Breast epithelium (tissue), 4 donors: ENCODE data around the gene PMEPA1. TPM values are rescaled to one million over a fixed set of nuclear protein-coding genes. Genes with fewer than 3 reads are reported as not detected.
A peak's percentile ranks its signal among the peaks of the same experiment; 100 is the strongest.

Source experiments
- DNase-seq, 2 donors: peaks; one replicate each; pipeline ENCODE4 v3.0.0-alpha.2; 2019; ENCODE audit warnings: low spot score in 2 of 2
- H3K27ac ChIP-seq, 2 donors: fragments of 200-600 bp; sonication (generic) in 1 of 2; one replicate each; pipeline ENCODE4 v1.5.1; 2016 to 2019; ENCODE audit warnings: mild to moderate bottlenecking in 1 of 2
- H3K27me3 ChIP-seq, 2 donors: fragments of 200-600 bp; sonication (generic) in 1 of 2; one replicate each; pipeline versions ENCODE4 v1.5.1 to v1.6.0; 2017 to 2019; ENCODE audit warnings: control low read depth in 1 of 2, mild to moderate bottlenecking in 1 of 2
- H3K36me3 ChIP-seq: fragments of 200-600 bp; one replicate; pipeline ENCODE4 v1.5.1; 2019
- H3K4me1 ChIP-seq, 2 donors: fragments of 200-600 bp; sonication (generic); one replicate each; pipeline ENCODE4 v1.5.1; 2016 to 2019; ENCODE audit warnings: control low read depth in 1 of 2
- H3K4me3 ChIP-seq, 3 donors: fragments of 200-600 bp; sonication (generic); 1 replicate in 2 of 3; 2 replicates in 1 of 3; pipeline ENCODE4 v1.5.1; 2016 to 2019; ENCODE audit warnings: mild to moderate bottlenecking in 3 of 3, moderate library complexity in 2 of 3
- H3K9me3 ChIP-seq, 2 donors: fragments of 200-600 bp; sonication (generic) in 1 of 2; one replicate each; pipeline ENCODE4 v1.5.1; 2016 to 2019; ENCODE audit warnings: control low read depth in 1 of 2
- CTCF ChIP-seq, 3 donors: fragments of 450-650 bp; IDR thresholded peaks; one replicate each; pipeline ENCODE4 v1.5.1; 2016 to 2017; ENCODE audit warnings: antibody characterized with exemption in 3 of 3, mild to moderate bottlenecking in 3 of 3, moderate library complexity in 3 of 3
- POLR2A ChIP-seq: fragments of 450-650 bp; IDR thresholded peaks from one replicate; pipeline ENCODE4 v1.6.1; 2016; ENCODE audit warnings: antibody characterized with exemption, mild to moderate bottlenecking, moderate library complexity
- POLR2AphosphoS5 ChIP-seq, 3 donors: sonication (generic); formaldehyde crosslinking; IDR thresholded peaks; one replicate each; pipeline ENCODE4 v1.6.1; 2017; ENCODE audit warnings: antibody characterized with exemption in 3 of 3
- intact Hi-C: fragments of 100-400 bp; cut with DNase I; formaldehyde crosslinking; loops from one replicate; pipeline ENCODE4 v1.15.1; 2023; ENCODE audit warnings: low total_unique reads
- total RNA-seq, 3 donors: library from RNA; depleted of rRNA; stranded (reverse); fragments of >200 nt; gene quantifications; one replicate each; pipeline ENCODE4 v1.1.0, GENCODE V29; 2016

Gene PMEPA1
- total RNA-seq, 3 donors from 2014 or later = 9.2 to 13.2 (median 13.1) TPM

- Histone ChIP-seq H3K36me3 (no peaks in the 10 kb centered on the region), H3K9me3 (no peaks in the 10 kb centered on the region), H3K27me3 (no peaks in the 10 kb centered on the region), H3K4me3 (no peak overlapping the region), H3K4me1 (no peaks in the 10 kb centered on the region), H3K27ac (no peak overlapping the region)
- intact Hi-C loops = no loop called here
- DNase-seq = no peak
- TF ChIP-seq POLR2A = no peak
- no peak for TF ChIP-seq CTCF (IDR thresholded peaks at IDR 0.05)
- no peak for TF ChIP-seq POLR2AphosphoS5 (IDR thresholded peaks at IDR 0.05)
Measured at GRCh38 chr20:57617079-57617795, 92.6 kb downstream of the PMEPA1 start.

- Histone ChIP-seq H3K4me1 (no peaks in the 10 kb centered on the region), H3K4me3 (no peak overlapping the region), H3K27ac (no peak overlapping the region), H3K9me3 (no peaks in the 10 kb centered on the region), H3K36me3 (no peaks in the 10 kb centered on the region), H3K27me3 (no peaks in the 10 kb centered on the region)
- DNase-seq = no peak
- intact Hi-C loops = no loop called here
- TF ChIP-seq POLR2A (no peak), POLR2AphosphoS5 (IDR thresholded peaks at IDR 0.05) (no peak), CTCF (IDR thresholded peaks at IDR 0.05) (no peak)
Measured at GRCh38 chr20:57616143-57616951, 93.5 kb downstream of the PMEPA1 start.

DNA sequence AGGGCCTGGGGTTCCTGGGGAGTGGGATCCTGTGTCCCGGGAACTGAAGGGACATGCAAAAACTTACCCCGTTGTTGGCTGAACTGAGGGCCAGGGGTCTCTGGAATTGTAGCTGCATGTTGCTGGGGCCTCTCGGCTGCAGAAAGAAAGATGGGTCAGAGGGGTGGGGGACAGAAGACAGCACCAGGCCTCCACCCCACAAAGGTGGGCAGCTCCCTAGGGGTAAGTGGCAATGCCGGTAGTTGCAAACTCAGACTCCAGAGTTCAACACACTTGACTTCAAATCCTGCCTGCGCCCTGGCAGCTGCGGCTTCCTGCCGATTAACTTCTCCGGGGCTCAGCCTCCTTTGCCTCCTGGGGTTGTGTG is 94.4 kb downstream of the PMEPA1 start:
- no peaks in the 10 kb centered on the region for H3K4me1 ChIP-seq
- no peaks in the 10 kb centered on the region for H3K9me3 ChIP-seq
- intact Hi-C loops = no loop called here
- no peak for DNase-seq
- no peaks in the 10 kb centered on the region for H3K36me3 ChIP-seq
- H3K4me3 ChIP-seq = no peak overlapping the region
- no peaks in the 10 kb centered on the region for H3K27me3 ChIP-seq
- H3K27ac ChIP-seq = no peak overlapping the region
- TF ChIP-seq POLR2AphosphoS5 (IDR thresholded peaks at IDR 0.05) = no peak
- no peak for TF ChIP-seq CTCF (IDR thresholded peaks at IDR 0.05)
- no peak for TF ChIP-seq POLR2A

DNA sequence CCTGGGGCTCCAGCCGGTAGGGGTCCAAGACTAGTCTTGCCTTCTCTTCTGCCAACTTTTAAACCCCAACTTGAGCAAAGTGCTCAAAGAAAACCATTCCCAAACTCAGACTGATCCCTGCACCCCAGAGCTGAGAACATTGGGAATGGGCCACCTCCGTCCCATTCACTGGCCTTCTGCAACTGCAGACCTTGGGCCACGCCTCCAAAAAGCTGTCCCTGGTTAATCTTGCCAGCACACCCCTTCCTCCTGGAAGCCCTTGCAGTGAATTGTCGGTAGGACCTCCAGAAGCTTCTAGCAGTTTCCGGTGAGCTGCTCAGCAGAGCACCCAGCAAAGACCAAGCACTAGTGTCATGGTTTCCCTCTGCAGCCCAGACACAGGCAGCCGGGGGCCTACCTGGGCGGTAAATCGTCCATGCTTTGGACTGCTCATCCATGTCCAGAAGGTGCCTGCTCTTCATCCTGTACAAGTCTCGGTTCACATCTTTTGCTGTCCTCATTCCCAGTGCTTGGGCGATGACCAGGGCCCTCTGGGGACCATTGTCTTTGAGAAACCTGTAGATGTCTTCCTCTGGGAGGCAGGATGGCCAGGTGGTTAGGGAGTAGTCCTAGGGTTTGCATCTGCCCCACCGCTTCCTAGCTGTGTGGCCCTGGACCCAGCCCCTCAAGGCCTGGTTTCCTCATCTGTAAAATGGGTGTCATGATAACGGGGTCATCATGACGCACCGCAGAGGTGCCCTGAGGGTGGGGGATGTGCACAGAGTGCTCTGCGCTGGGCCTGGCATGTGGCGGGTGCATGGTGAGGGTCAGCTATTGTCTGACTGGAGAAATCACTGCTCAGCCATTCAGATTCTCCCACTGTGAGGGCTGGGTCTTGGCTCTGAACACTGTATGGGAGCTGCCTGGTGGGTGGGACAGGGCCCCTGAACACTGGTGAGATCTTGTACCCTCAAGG is 95.0 kb downstream of the PMEPA1 start:
- Histone ChIP-seq H3K4me3 (no peak overlapping the region), H3K9me3 (no peaks in the 10 kb centered on the region), H3K36me3 (no peaks in the 10 kb centered on the region), H3K27me3 (no peaks in the 10 kb centered on the region), H3K27ac (no peak overlapping the region), H3K4me1 (no peaks in the 10 kb centered on the region)
- DNase-seq = peak in 1 of 2 donors; percentile 10
- TF ChIP-seq POLR2A (no peak), POLR2AphosphoS5 (IDR thresholded peaks at IDR 0.05) (no peak), CTCF (IDR thresholded peaks at IDR 0.05) (no peak)
- intact Hi-C loops = no loop called here
